Neural progenitor cell (in vitro differentiated cells): ENCODE measurements around the gene CD244. TPM values are rescaled to one million over a fixed set of nuclear protein-coding genes. Genes with fewer than 3 reads are reported as not detected.

ENCODE experiments used
- DNase-seq: peaks from one replicate; pipeline ENCODE4 v3.0.0-alpha.2; 2016; ENCODE audit warnings: low spot score
- H2AFZ ChIP-seq: fragments of 200-600 bp; sonication (generic); replicated peaks from 2 replicates; pipeline ENCODE4 v1.6.1; 2016; ENCODE audit warnings: antibody characterized with exemption
- H3F3A ChIP-seq: fragments of 200-600 bp; sonication (generic); 2 replicates; pipeline ENCODE4 v1.6.1; 2016; ENCODE audit warnings: antibody characterized with exemption, low read depth
- H3K27ac ChIP-seq: fragments of 200-600 bp; sonication (generic); 2 replicates; pipeline ENCODE4 v1.5.1; 2016; ENCODE audit warnings: mild to moderate bottlenecking
- H3K27me3 ChIP-seq: fragments of 200-600 bp; sonication (generic); 2 replicates; pipeline ENCODE4 v1.6.1; 2016; ENCODE audit warnings: mild to moderate bottlenecking, moderate library complexity
- H3K36me3 ChIP-seq: fragments of 200-600 bp; sonication (generic); 2 replicates; pipeline ENCODE4 v1.5.1; 2016
- H3K4me1 ChIP-seq: fragments of 200-600 bp; sonication (generic); 2 replicates; pipeline ENCODE4 v1.6.1; 2016; ENCODE audit warnings: mixed run types
- H3K4me2 ChIP-seq: fragments of 200-600 bp; sonication (generic); 2 replicates; pipeline ENCODE4 v1.6.1; 2016
- H3K4me3 ChIP-seq: fragments of 200-600 bp; sonication (generic); 2 replicates; pipeline ENCODE4 v1.5.1; 2016
- H3K79me2 ChIP-seq: fragments of 200-600 bp; sonication (generic); 2 replicates; pipeline ENCODE4 v1.6.1; 2016; ENCODE audit warnings: low read depth
- H3K9ac ChIP-seq: fragments of 200-600 bp; sonication (generic); 2 replicates; pipeline ENCODE4 v1.6.1; 2016
- H3K9me3 ChIP-seq: fragments of 200-600 bp; sonication (generic); 2 replicates; pipeline ENCODE4 v1.5.1; 2016; ENCODE audit warnings: low read depth
- H4K20me1 ChIP-seq: fragments of 200-600 bp; sonication (generic); 2 replicates; pipeline ENCODE4 v1.6.1; 2016; ENCODE audit warnings: low read depth
- H3K27ac Mint-ChIP-seq: 3 replicates; pipeline ENCODE4 v1.8.0; 2021; ENCODE audit warnings: mixed read lengths
- H3K27me3 Mint-ChIP-seq: 2 replicates; pipeline ENCODE4 v1.8.0; 2022; ENCODE audit warnings: low read depth, mild to moderate bottlenecking, inconsistent platforms, moderate library complexity, mixed read lengths; ENCODE audit not compliant: insufficient read depth
- H3K36me3 Mint-ChIP-seq: 3 replicates; pipeline ENCODE4 v1.8.0; 2021; ENCODE audit warnings: mixed read lengths
- H3K4me1 Mint-ChIP-seq: 3 replicates; pipeline ENCODE4 v1.8.0; 2021; ENCODE audit warnings: mixed read lengths
- H3K4me3 Mint-ChIP-seq: 3 replicates; pipeline ENCODE4 v1.8.0; 2021; ENCODE audit warnings: mild to moderate bottlenecking, moderate library complexity, mixed read lengths
- H3K9me3 Mint-ChIP-seq: 3 replicates; pipeline ENCODE4 v1.8.0; 2020; ENCODE audit warnings: mixed read lengths
- CTCF ChIP-seq: fragments of 200-600 bp; sonication (generic); IDR thresholded peaks from 2 replicates; pipeline ENCODE4 v1.5.1; 2017; ENCODE audit warnings: antibody characterized with exemption, mild to moderate bottlenecking
- EZH2 ChIP-seq: fragments of 200-600 bp; sonication (generic); IDR thresholded peaks from 2 replicates; pipeline ENCODE4 v1.6.1; 2017; ENCODE audit warnings: antibody characterized with exemption, mild to moderate bottlenecking, moderate library complexity
- EZH2phosphoT487 ChIP-seq: fragments of 200-600 bp; sonication (generic); IDR thresholded peaks from 2 replicates; pipeline ENCODE4 v1.6.1; 2017; ENCODE audit warnings: antibody characterized with exemption
- total RNA-seq: library from RNA; depleted of rRNA; stranded (reverse); fragments of >200 nt; gene quantifications from 2 replicates; pipeline ENCODE4 v1.2.3, GENCODE V29; 2015; ENCODE audit warnings: low replicate concordance

CD244 gene
- total RNA-seq, 1 donor from 2014 or later = not detected

GRCh38 chr1:160819186-160819585, 43.5 kb downstream of the CD244 start:
- Histone ChIP-seq H3K27me3 (no peaks in the 10 kb centered on the region), H3K4me3 (no peak overlapping the region)

GRCh38 chr1:160818207-160818937, 44.3 kb downstream of the CD244 start:
- H3K4me1 Mint-ChIP-seq = peaks cover 8% of the 10 kb centered on the region
- H3K27ac Mint-ChIP-seq = no peak overlapping the region
- H3K79me2 ChIP-seq = no peaks in the 10 kb centered on the region

More at GRCh38 chr1:160819186-160819585, 43.5 kb downstream of the CD244 start:
- H3F3A ChIP-seq = no peaks in the 10 kb centered on the region
- no peaks in the 10 kb centered on the region for H3K9me3 Mint-ChIP-seq
- H3K27ac Mint-ChIP-seq = no peak overlapping the region
- H3K4me3 Mint-ChIP-seq = no peak overlapping the region
- peaks cover 2% of the 10 kb centered on the region for H3K27me3 Mint-ChIP-seq
- H3K9me3 ChIP-seq = no peaks in the 10 kb centered on the region
- H3K9ac ChIP-seq = no peak overlapping the region
- H3K36me3 ChIP-seq = no peaks in the 10 kb centered on the region
- no peaks in the 10 kb centered on the region for H3K36me3 Mint-ChIP-seq
- no peak overlapping the region for H3K27ac ChIP-seq
- peaks cover 14% of the 10 kb centered on the region for H3K4me1 ChIP-seq
- no peak for TF ChIP-seq EZH2phosphoT487
- TF ChIP-seq EZH2 = no peak
- no peak for TF ChIP-seq CTCF
- H2AFZ ChIP-seq = peak overlapping the region; percentile 94
- H3K79me2 ChIP-seq = no peaks in the 10 kb centered on the region
- no peaks in the 10 kb centered on the region for H4K20me1 ChIP-seq
- no peak for DNase-seq
- peaks cover 8% of the 10 kb centered on the region for H3K4me1 Mint-ChIP-seq
- H3K4me2 ChIP-seq = no peak overlapping the region

GRCh38 chr1:160814856-160815255, 47.8 kb downstream of the CD244 start:
- H3K4me3 ChIP-seq = no peak overlapping the region
- H3K9me3 ChIP-seq = no peaks in the 10 kb centered on the region
- peaks cover 4% of the 10 kb centered on the region for H3K27me3 Mint-ChIP-seq

More at GRCh38 chr1:160818207-160818937, 44.3 kb downstream of the CD244 start:
- no peaks in the 10 kb centered on the region for H3K36me3 ChIP-seq
- DNase-seq = no peak
- peak overlapping the region; percentile 52 for H3K4me2 ChIP-seq
- no peaks in the 10 kb centered on the region for H4K20me1 ChIP-seq
- H3K4me1 ChIP-seq = peaks cover 14% of the 10 kb centered on the region
- Mint-ChIP-seq H3K9me3 (no peaks in the 10 kb centered on the region), H3K36me3 (no peaks in the 10 kb centered on the region), H3K4me3 (no peak overlapping the region), H3K27me3 (peaks cover 2% of the 10 kb centered on the region)
- peak overlapping the region; percentile 94 for H2AFZ ChIP-seq
- H3K9ac ChIP-seq = no peak overlapping the region
- H3K4me3 ChIP-seq = no peak overlapping the region
- H3K27ac ChIP-seq = no peak overlapping the region
- TF ChIP-seq EZH2phosphoT487 (no peak), EZH2 (no peak), CTCF (no peak)
- H3F3A ChIP-seq = no peaks in the 10 kb centered on the region
- no peaks in the 10 kb centered on the region for H3K27me3 ChIP-seq
- H3K9me3 ChIP-seq = no peaks in the 10 kb centered on the region

More at GRCh38 chr1:160814856-160815255, 47.8 kb downstream of the CD244 start:
- H3K9me3 Mint-ChIP-seq = no peaks in the 10 kb centered on the region
- no peak overlapping the region for H3K9ac ChIP-seq
- TF ChIP-seq CTCF (no peak), EZH2 (no peak), EZH2phosphoT487 (no peak)
- H4K20me1 ChIP-seq = no peaks in the 10 kb centered on the region
- no peaks in the 10 kb centered on the region for H3K36me3 ChIP-seq
- H2AFZ ChIP-seq = no peak overlapping the region
- H3K27ac ChIP-seq = no peak overlapping the region
- no peaks in the 10 kb centered on the region for H3K79me2 ChIP-seq
- H3K4me1 Mint-ChIP-seq = peaks cover 8% of the 10 kb centered on the region
- H3K4me1 ChIP-seq = peaks cover 14% of the 10 kb centered on the region
- no peaks in the 10 kb centered on the region for H3K27me3 ChIP-seq
- H3K4me2 ChIP-seq = no peak overlapping the region
- H3K36me3 Mint-ChIP-seq = no peaks in the 10 kb centered on the region
- no peak overlapping the region for H3K4me3 Mint-ChIP-seq
- no peak overlapping the region for H3K27ac Mint-ChIP-seq
- H3F3A ChIP-seq = no peaks in the 10 kb centered on the region
- DNase-seq = no peak
